ENCODE results near the gene SHANK3.
"Not testable (repeated sequence)": the region's sequence is repeated elsewhere in the genome, so short reads cannot be mapped to it uniquely, and the experiment has no call there.

- TF ChIP-seq CTCF, POLR2A (IDR thresholded peaks at IDR 0.05): not testable (repeated sequence)
These were observed 32.3 kb upstream of the SHANK3 start for GRCh38 chr22:50640296-50640695.
